NCI-H2196 (cell line): ENCODE measurements around the gene CDT1.
"Not testable (repeated sequence)": the region's sequence is repeated elsewhere in the genome, so short reads cannot be mapped to it uniquely, and the experiment has no call there.

Source experiments
- DNase-seq: peaks from one replicate; lab custom pipeline; 2025; ENCODE audit not compliant: unreplicated experiment; lab: John Stamatoyannopoulos, UW

The CDT1 gene

GRCh38 chr16:88782454-88783390, 20.9 kb upstream of the CDT1 start:
- no peak for DNase-seq

DNA sequence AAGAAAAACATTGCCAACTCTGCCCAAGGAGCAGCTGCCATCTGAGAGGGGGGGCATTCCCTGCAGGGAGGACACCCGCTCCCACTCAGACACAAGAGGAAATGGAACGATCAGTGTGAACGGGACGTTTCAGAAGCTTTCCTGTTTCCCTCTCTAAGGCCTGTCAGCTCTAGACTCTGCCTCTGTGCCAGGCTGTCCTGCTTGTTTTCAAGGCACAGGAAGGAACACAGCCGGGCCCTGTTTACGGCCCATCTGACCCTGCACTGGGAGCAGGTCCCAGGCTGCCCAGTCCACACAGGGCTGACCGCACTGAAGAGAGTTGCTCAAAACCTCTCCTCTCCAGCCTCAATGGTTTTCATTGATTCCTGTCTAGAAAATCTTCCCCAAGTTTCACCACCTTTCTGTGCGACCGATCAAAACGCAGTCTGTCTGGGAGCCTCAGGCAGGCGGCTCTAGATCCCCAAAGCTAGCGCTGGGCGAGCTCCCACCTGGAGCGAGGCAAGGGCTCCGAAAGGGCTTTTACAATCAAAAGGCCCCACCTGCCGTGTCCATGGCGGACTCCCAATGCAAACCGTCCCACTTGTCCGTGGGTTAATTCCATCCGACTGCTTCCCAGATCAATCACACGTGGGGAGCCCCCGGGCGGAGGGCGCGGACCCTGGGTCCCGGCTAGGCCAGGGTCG, 20.1 kb upstream of the CDT1 start:
- no peak for DNase-seq

- DNase-seq = peak; percentile 6
Observed at GRCh38 chr16:88784074-88784855, 19.3 kb upstream of the CDT1 start.

- DNase-seq = no peak
Observed at GRCh38 chr16:88784856-88785105, 18.8 kb upstream of the CDT1 start.

GRCh38 chr16:88785106-88785924, 18.3 kb upstream of the CDT1 start, which contains the start of gene PIEZO1:
PIEZO1 (minus strand) TSS chr16:88785220; CDS start chr16:88784964, 256 bp downstream.
- peak; percentile 51 for DNase-seq

- no peak for DNase-seq
Observed at GRCh38 chr16:88787579-88788314, 15.8 kb upstream of the CDT1 start.

- not testable (repeated sequence) for DNase-seq
Observed at GRCh38 chr16:88788749-88789148, 14.8 kb upstream of the CDT1 start.

DNA sequence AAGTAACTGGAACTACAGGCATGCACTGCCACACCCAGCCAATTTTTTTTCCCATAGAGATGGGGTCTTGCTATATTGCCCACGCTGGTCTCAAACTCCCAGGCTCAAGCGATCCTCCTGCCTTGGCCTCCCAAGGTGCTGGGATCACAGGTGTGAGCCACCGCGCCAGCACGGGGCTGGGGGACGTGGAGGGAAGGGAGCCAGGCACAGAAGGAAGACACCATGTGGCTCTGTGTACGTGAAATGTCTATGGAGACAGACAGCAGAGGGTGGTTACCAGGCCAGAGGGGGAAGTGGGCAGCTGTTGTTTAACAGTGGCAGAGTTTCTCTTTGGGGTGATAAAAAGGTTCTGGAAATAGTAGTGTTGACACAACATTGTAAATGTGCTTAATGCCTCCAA, 14.0 kb upstream of the CDT1 start:
- no peak for DNase-seq

- no peak for DNase-seq
Observed at GRCh38 chr16:88790312-88791211, 13.0 kb upstream of the CDT1 start.

DNA sequence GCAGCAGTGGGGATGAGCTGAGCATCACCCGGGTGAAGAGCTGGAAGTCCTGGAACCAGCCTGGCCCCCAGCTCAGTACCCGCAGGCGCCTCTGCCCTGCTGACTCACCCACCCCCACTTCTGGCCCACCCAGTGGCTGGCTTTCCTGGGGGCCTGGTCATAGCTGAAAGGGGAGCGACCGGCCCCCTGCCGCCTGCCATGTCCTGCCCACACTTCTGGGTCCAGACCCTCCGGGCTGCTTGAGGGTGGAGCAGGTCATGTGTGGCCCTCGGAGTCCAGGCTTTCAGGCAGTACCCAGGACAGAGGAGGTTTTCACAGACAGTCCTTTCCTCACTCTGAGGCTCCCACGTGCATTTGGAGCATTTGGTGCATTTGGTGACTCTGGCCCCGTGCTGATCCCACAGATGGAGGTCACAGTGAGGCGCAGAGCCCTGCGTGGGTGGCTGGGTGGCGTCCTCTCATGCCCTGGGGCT, 11.5 kb upstream of the CDT1 start:
- no peak for DNase-seq

GRCh38 chr16:88792668-88793250, 10.8 kb upstream of the CDT1 start:
- no peak for DNase-seq

GRCh38 chr16:88793251-88793954, 10.2 kb upstream of the CDT1 start:
- no peak for DNase-seq

- DNase-seq = no peak
Observed at GRCh38 chr16:88796278-88796677, 7.3 kb upstream of the CDT1 start.

- no peak for DNase-seq
Observed at GRCh38 chr16:88798073-88798472, 5.5 kb upstream of the CDT1 start.

- DNase-seq = peak; percentile 10
Observed at GRCh38 chr16:88798772-88799455, 4.7 kb upstream of the CDT1 start.

DNA sequence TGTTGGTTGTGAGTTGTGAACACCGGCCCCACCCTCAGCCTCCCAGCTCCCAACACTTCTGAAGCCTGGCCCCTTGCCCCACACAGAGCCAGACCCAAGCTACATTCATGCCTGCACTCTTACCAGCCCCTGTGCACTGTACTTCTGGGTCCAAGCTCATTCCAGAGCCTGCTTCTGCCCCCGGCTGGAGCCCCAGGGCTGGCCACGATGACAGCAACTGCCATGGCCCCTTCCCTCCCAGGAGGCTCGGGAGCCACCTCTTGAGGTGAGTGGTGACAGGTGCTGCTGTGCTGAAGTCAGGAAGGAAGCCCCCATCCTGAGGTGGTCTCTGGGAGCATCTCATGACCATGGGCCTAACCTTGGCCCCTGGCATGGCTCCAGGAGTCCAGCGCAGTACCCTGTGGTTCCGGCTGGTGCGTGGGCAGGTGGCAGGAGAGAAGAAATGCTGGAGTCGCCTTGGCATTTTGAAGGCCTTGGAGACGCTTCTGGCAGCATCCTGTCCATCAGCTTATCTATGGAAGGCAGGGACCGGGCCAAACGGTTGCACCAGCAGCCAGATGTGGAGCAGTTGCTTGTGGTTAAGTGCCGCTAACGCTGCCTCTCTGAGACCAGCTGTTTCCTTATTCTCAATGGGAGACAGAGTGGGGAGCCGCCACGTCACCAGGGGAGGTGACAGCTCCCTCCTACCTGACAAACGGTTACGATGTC, 3.9 kb upstream of the CDT1 start:
- no peak for DNase-seq

- no peak for DNase-seq
Observed at GRCh38 chr16:88800277-88800592, 3.4 kb upstream of the CDT1 start.
